ENCODE data around the gene GNPAT.

The GNPAT gene

DNA sequence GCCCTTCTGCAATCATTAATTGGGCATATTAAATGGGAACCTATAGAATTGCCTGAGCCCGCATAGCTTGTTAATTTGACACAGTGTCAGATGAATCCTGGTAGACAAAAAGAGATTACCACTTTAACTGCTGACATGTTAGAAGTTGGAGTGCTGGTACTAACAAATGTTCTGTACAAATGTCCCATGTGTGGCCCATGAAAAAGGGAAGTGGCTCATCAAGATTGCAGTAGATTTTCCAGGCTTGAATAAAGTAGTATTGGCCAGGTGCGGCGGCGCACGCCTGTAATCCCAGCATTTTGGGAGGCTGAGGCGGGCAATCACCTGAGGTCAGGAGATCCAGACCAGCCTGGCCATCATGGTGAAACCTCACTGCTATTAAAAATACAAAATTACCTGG is 45.6 kb downstream of the GNPAT start:
- H3K4me3 ChIP-seq (replicated peaks; ENCODE audit: low read depth, low read length), result no peak overlapping the region
- no peaks in the 10 kb centered on the region for H3K27me3 ChIP-seq (replicated peaks; ENCODE audit: control insufficient read depth, insufficient read depth, low read length)
- no peaks in the 10 kb centered on the region for H3K36me3 ChIP-seq (ENCODE audit: control insufficient read depth, insufficient read depth, low read length)
- TF ChIP-seq, protein P1, sequence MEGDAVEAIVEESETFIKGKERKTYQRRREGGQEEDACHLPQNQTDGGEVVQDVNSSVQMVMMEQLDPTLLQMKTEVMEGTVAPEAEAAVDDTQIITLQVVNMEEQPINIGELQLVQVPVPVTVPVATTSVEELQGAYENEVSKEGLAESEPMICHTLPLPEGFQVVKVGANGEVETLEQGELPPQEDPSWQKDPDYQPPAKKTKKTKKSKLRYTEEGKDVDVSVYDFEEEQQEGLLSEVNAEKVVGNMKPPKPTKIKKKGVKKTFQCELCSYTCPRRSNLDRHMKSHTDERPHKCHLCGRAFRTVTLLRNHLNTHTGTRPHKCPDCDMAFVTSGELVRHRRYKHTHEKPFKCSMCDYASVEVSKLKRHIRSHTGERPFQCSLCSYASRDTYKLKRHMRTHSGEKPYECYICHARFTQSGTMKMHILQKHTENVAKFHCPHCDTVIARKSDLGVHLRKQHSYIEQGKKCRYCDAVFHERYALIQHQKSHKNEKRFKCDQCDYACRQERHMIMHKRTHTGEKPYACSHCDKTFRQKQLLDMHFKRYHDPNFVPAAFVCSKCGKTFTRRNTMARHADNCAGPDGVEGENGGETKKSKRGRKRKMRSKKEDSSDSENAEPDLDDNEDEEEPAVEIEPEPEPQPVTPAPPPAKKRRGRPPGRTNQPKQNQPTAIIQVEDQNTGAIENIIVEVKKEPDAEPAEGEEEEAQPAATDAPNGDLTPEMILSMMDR (IDR thresholded peaks at IDR 0.05; ENCODE audit: insufficient read depth, low read length, poor library complexity, severe bottlenecking), result no peak
- no peak for DNase-seq (ENCODE audit: extremely low read depth, insufficient read length)

DNA sequence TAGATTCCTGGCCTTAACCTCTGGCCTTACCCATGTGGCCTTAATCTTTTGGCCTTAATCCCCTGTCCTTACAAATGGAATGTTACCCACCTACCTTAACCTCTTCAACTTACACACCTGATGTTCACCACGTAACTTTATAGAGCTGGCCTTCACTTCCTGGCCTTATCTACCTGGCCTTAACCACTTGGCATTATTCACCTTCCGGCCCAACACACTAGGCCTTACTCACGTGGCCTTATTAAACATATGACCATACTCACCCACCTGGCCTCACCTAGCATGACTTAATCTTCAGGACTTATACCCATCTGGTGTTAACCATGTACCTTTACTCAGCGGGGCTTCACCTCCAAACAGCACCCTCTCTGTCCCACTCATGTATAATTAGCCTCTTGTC is 54.9 kb downstream of the GNPAT start:
- H3K36me3 ChIP-seq (ENCODE audit: control insufficient read depth, insufficient read depth, low read length), result no peaks in the 10 kb centered on the region
- H3K4me3 ChIP-seq (replicated peaks; ENCODE audit: low read depth, low read length), result no peak overlapping the region
- H3K27me3 ChIP-seq (replicated peaks; ENCODE audit: control insufficient read depth, insufficient read depth, low read length), result no peaks in the 10 kb centered on the region
- TF ChIP-seq, protein P1 (IDR thresholded peaks at IDR 0.05; ENCODE audit: insufficient read depth, low read length, poor library complexity, severe bottlenecking), result no peak
- DNase-seq (ENCODE audit: extremely low read depth, insufficient read length), result no peak

DNA sequence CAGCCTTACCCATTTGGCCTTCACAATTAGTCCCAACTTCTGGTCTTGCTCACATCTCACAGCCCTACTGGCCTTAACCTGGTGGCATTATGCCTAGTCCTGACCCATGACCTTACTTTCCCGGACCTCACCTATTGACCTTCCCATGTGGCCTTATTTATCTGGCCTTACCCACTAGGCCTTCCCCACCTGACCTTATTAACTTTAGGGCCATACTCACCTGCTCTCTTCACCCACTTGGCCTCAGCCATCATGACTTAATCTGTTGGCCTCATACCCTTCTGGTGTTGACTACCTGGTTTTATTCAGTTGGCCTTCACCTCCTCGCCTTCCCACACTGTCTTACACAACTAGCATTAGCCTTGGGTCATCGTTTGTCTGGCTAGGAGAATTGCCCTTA is 61.0 kb downstream of the GNPAT start:
- TF ChIP-seq, protein P1 (IDR thresholded peaks at IDR 0.05; ENCODE audit: insufficient read depth, low read length, poor library complexity, severe bottlenecking), result no peak
- Histone ChIP-seq H3K4me3 (replicated peaks; ENCODE audit: low read depth, low read length) (no peak overlapping the region), H3K27me3 (replicated peaks; ENCODE audit: control insufficient read depth, insufficient read depth, low read length) (no peaks in the 10 kb centered on the region), H3K36me3 (ENCODE audit: control insufficient read depth, insufficient read depth, low read length) (no peaks in the 10 kb centered on the region)
- no peak for DNase-seq (ENCODE audit: extremely low read depth, insufficient read length)

DNA sequence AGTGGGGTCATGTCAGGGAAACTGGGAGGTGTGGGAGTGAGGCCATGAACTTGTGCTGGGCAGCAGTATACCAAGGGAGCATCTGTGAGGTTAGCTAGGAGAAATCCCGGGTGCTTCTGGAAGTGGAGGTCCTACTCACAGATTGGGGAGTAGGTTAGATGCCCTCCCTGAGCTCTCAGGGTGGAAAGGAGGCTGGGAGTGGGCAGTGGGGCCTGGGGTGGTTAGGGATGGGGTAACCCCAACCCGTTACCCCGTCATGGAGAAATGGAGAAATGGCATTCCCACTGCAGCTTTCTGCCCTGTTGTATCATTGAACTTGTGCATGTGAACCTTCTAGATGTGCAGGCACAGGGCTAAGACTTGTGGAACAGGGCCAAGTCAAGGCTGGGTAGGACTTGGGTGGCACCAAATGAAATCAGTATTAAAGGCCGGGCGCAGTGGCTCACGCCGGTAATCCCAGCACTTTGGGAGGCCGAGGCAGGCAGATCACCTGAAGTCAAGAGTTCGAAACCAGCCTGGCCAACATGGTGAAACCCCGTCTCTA is 69.5 kb downstream of the GNPAT start:
- Histone ChIP-seq H3K4me3 (replicated peaks; ENCODE audit: low read depth, low read length) (no peak overlapping the region), H3K27me3 (replicated peaks; ENCODE audit: control insufficient read depth, insufficient read depth, low read length) (no peaks in the 10 kb centered on the region)
- TF ChIP-seq, protein P1 (IDR thresholded peaks at IDR 0.05; ENCODE audit: insufficient read depth, low read length, poor library complexity, severe bottlenecking), result no peak

DNA sequence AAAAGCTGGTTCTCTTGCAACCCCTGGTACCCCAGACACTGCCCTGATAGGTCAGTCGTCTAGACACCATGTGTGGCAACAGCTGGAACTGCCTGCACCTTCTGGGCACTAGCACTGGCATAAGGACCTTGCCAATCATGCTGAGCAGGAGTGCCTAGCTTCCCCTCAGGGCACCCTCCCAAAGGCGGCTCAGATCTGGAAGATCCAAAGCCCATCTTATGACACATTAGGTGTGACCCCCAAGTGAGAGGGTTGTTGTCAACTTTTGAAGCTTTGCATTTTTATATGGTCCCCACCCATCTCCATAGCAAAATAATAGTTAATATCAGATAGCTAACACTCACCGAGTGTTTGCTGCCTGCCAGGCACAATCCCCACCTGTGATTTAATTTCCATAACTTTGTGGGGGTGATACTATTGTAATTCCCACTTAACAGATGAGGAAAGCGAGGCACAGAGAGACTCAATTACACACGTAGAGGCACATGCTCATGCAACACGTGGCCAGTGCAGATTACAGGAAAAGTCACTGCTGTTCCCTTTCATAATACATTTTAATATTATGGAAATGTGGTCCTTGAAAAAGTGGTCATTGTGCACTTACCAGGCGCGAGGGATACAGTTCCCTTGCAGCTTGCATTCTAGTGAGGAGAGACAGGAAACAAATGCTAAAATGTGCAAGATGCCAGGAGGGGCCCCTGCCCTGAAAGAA is 70.9 kb downstream of the GNPAT start:
- Histone ChIP-seq H3K4me3 (replicated peaks; ENCODE audit: low read depth, low read length) (no peak overlapping the region), H3K27me3 (replicated peaks; ENCODE audit: control insufficient read depth, insufficient read depth, low read length) (no peaks in the 10 kb centered on the region), H3K36me3 (ENCODE audit: control insufficient read depth, insufficient read depth, low read length) (no peaks in the 10 kb centered on the region)
- no peak for DNase-seq (ENCODE audit: extremely low read depth, insufficient read length)
- TF ChIP-seq, protein P1 (IDR thresholded peaks at IDR 0.05; ENCODE audit: insufficient read depth, low read length, poor library complexity, severe bottlenecking), result no peak

More for the DNA sequence above, 69.5 kb downstream of the GNPAT start:
- H3K36me3 ChIP-seq (ENCODE audit: control insufficient read depth, insufficient read depth, low read length), result no peaks in the 10 kb centered on the region
- no peak for DNase-seq (ENCODE audit: extremely low read depth, insufficient read length)
